ENCODE data around the gene SLC25A15. TPM values are rescaled to one million over a fixed set of nuclear protein-coding genes. Genes with fewer than 3 reads are reported as not detected.

SLC25A15 gene
- total RNA-seq, 1 experiment from 2014 or later, result 24.5 TPM

- Histone ChIP-seq H3K27me3 (ENCODE audit: insufficient read depth, low read length) (no peaks in the 10 kb centered on the region), H3K9ac (ENCODE audit: low read length) (no peak overlapping the region), H3K4me1 (ENCODE audit: control insufficient read depth in 1 of 2, insufficient read depth in 2 of 2, low read length in 2 of 2) (no peaks in the 10 kb centered on the region), H3K36me3 (ENCODE audit: control insufficient read depth in 1 of 2, insufficient read depth in 2 of 2, low read length in 2 of 2) (peaks cover 10 to 27% of the 10 kb centered on the region in 2 experiments; a peak in 3 of 4 replicates), H2AFZ (ENCODE audit: low read depth, low read length, poor library complexity, severe bottlenecking) (no peak overlapping the region), H3K27ac (ENCODE audit: low read depth, low read length) (no peak overlapping the region), H3K4me3 (replicated peaks in 1 of 2; ENCODE audit: low read depth in 1 of 2, low read length in 2 of 2) (no peak overlapping the region), H4K20me1 (ENCODE audit: insufficient read depth) (no peaks in the 10 kb centered on the region), H3K4me2 (ENCODE audit: low read length) (no peak overlapping the region), H3K9me2 (ENCODE audit: insufficient read depth) (no peaks in the 10 kb centered on the region), H3K9me3 (ENCODE audit: control insufficient read depth in 1 of 2, insufficient read depth in 1 of 2, low read depth in 1 of 2, low read length in 2 of 2) (no peaks in the 10 kb centered on the region), H3K79me2 (ENCODE audit: insufficient read depth, low read length) (no peaks in the 10 kb centered on the region; the same call in 1 of the 2 replicates)
- ATAC-seq (no peak), DNase-seq (ENCODE audit: low read depth, low spot score) (no peak)
- BruUV-seq (replicated peaks), result no TSS peak
- ChIA-PET RAD21 (ENCODE audit: low non-redundant PET in 1 of 2, low total read pairs in 2 of 2, uncharacterized antibody in 2 of 2, unreplicated experiment in 2 of 2) (no interaction called here), CTCF (no interaction called here), POLR2A (no interaction called here)
- intact Hi-C loops (cut with micrococcal nuclease), result no loop called here
- TF ChIP-seq CEBPB (IDR thresholded peaks at IDR 0.05; ENCODE audit: low read depth) (no peak), RAD21 (IDR thresholded peaks at IDR 0.05; ENCODE audit: low read depth) (no peak), ATF3 (IDR thresholded peaks at IDR 0.05) (no peak), CBX3 (IDR thresholded peaks at IDR 0.05; ENCODE audit: low read depth) (no peak), POLR2A (IDR thresholded peaks at IDR 0.05; ENCODE audit: borderline replicate concordance, extremely low read depth, insufficient read depth, insufficient read length) (no peak), FOSL1 (IDR thresholded peaks at IDR 0.05; ENCODE audit: low read depth) (no peak), SP1 (IDR thresholded peaks at IDR 0.05; ENCODE audit: low read depth) (no peak), JUND (IDR thresholded peaks at IDR 0.05) (no peak)
Observed at GRCh38 chr13:40758811-40759210, 30.6 kb upstream of the SLC25A15 start.

DNA sequence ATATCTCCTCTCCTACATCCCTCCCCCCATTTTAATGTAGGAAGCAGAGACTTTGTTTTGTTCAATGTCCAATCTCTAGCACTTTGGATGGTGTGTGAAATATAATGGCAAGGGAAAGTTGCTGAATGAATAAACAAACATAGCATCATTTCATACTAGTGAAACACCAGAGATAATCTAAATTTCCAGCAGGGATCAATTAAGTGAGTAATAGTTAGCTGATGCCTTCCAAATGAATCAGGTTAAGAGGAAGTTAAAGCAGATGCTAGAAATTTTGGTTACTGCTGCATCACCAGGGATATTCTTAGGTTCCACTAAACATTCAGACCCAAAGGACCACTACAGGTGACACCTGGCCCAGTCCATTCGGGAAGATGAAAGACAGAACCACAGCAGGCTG lies 26.6 kb upstream of the SLC25A15 start:
- BruUV-seq (replicated peaks), result no TSS peak

More for the DNA sequence above, 26.6 kb upstream of the SLC25A15 start:
- peaks cover 0 to 22% of the 10 kb centered on the region in 2 experiments; a peak in 2 of 4 replicates for H3K36me3 ChIP-seq (ENCODE audit: control insufficient read depth in 1 of 2, insufficient read depth in 2 of 2, low read length in 2 of 2)
- no peaks in the 10 kb centered on the region for H3K27me3 ChIP-seq (ENCODE audit: insufficient read depth, low read length)
- H3K9me3 ChIP-seq (ENCODE audit: control insufficient read depth in 1 of 2, insufficient read depth in 1 of 2, low read depth in 1 of 2, low read length in 2 of 2), result no peaks in the 10 kb centered on the region
- ATAC-seq (no peak), DNase-seq (ENCODE audit: low read depth, low spot score) (no peak)
- no peaks in the 10 kb centered on the region for H3K9me2 ChIP-seq (ENCODE audit: insufficient read depth)
- H3K4me2 ChIP-seq (ENCODE audit: low read length), result no peak overlapping the region
- no peak overlapping the region for H3K9ac ChIP-seq (ENCODE audit: low read length)
- ChIA-PET CTCF (no interaction called here), POLR2A (no interaction called here), RAD21 (ENCODE audit: low non-redundant PET in 1 of 2, low total read pairs in 2 of 2, uncharacterized antibody in 2 of 2, unreplicated experiment in 2 of 2) (no interaction called here)
- peaks cover 6% of the 10 kb centered on the region for H3K79me2 ChIP-seq (ENCODE audit: insufficient read depth, low read length)
- H3K27ac ChIP-seq (ENCODE audit: low read depth, low read length), result no peak overlapping the region
- intact Hi-C loops (cut with micrococcal nuclease), result no loop called here
- TF ChIP-seq, protein P1, sequence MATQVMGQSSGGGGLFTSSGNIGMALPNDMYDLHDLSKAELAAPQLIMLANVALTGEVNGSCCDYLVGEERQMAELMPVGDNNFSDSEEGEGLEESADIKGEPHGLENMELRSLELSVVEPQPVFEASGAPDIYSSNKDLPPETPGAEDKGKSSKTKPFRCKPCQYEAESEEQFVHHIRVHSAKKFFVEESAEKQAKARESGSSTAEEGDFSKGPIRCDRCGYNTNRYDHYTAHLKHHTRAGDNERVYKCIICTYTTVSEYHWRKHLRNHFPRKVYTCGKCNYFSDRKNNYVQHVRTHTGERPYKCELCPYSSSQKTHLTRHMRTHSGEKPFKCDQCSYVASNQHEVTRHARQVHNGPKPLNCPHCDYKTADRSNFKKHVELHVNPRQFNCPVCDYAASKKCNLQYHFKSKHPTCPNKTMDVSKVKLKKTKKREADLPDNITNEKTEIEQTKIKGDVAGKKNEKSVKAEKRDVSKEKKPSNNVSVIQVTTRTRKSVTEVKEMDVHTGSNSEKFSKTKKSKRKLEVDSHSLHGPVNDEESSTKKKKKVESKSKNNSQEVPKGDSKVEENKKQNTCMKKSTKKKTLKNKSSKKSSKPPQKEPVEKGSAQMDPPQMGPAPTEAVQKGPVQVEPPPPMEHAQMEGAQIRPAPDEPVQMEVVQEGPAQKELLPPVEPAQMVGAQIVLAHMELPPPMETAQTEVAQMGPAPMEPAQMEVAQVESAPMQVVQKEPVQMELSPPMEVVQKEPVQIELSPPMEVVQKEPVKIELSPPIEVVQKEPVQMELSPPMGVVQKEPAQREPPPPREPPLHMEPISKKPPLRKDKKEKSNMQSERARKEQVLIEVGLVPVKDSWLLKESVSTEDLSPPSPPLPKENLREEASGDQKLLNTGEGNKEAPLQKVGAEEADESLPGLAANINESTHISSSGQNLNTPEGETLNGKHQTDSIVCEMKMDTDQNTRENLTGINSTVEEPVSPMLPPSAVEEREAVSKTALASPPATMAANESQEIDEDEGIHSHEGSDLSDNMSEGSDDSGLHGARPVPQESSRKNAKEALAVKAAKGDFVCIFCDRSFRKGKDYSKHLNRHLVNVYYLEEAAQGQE (IDR thresholded peaks at IDR 0.05; ENCODE audit: low read depth), result no peak
- no peak for TF ChIP-seq YY1 (IDR thresholded peaks at IDR 0.05; ENCODE audit: extremely low read depth, insufficient replicate concordance, low read depth, low read length)
- no peak for TF ChIP-seq POLR2A (IDR thresholded peaks at IDR 0.05; ENCODE audit: borderline replicate concordance, extremely low read depth, insufficient read depth, insufficient read length)
- no peak for TF ChIP-seq CBX3 (IDR thresholded peaks at IDR 0.05; ENCODE audit: low read depth)
- no peak for TF ChIP-seq EZH2 (IDR thresholded peaks at IDR 0.05)
- no peak for TF ChIP-seq MAX (IDR thresholded peaks at IDR 0.05)
- no peaks in the 10 kb centered on the region for H3K4me1 ChIP-seq (ENCODE audit: control insufficient read depth in 1 of 2, insufficient read depth in 2 of 2, low read length in 2 of 2)
- H3K4me3 ChIP-seq (replicated peaks in 1 of 2; ENCODE audit: low read depth in 1 of 2, low read length in 2 of 2), result no peak overlapping the region
- H4K20me1 ChIP-seq (ENCODE audit: insufficient read depth), result no peaks in the 10 kb centered on the region
- no peak overlapping the region for H2AFZ ChIP-seq (ENCODE audit: low read depth, low read length, poor library complexity, severe bottlenecking)

All from HCT116 (cell line).